Dendritic cell treated with granulocyte-macrophage colony-stimulating factor and Interleukin-4, amounts not matched to agents 40 ng/mL and 50 ng/mL, for 4 days (primary cell): ENCODE measurements around the gene SLX4IP.
"Not testable (repeated sequence)": the region's sequence is repeated elsewhere in the genome, so short reads cannot be mapped to it uniquely, and the experiment has no call there.

Source experiments
- H3K27ac Mint-ChIP-seq: one replicate; pipeline ENCODE4 v1.8.0; 2022; ENCODE audit warnings: mild to moderate bottlenecking, mixed read lengths
- H3K27me3 Mint-ChIP-seq: one replicate; pipeline ENCODE4 v1.8.0; 2022; ENCODE audit warnings: mild to moderate bottlenecking, mixed read lengths
- H3K36me3 Mint-ChIP-seq: one replicate; pipeline ENCODE4 v1.8.0; 2022; ENCODE audit warnings: low read depth, mixed read lengths
- H3K4me1 Mint-ChIP-seq: one replicate; pipeline ENCODE4 v1.8.0; 2022; ENCODE audit warnings: low read depth, mixed read lengths
- H3K4me3 Mint-ChIP-seq: one replicate; pipeline ENCODE4 v1.8.0; 2022; ENCODE audit warnings: mild to moderate bottlenecking, moderate library complexity, mixed read lengths
- H3K9me3 Mint-ChIP-seq: one replicate; pipeline ENCODE4 v1.8.0; 2022; ENCODE audit warnings: mixed read lengths
- intact Hi-C: fragments of 100-400 bp; cut with micrococcal nuclease; formaldehyde crosslinking; loops from one replicate; pipeline ENCODE4 v1.15.0; 2022

SLX4IP gene

GRCh38 chr20:10603971-10604864, 169.1 kb downstream of the SLX4IP start:
- Mint-ChIP-seq H3K27ac (no peak overlapping the region), H3K27me3 (no peaks in the 10 kb centered on the region), H3K4me1 (peaks cover 7% of the 10 kb centered on the region), H3K4me3 (no peak overlapping the region), H3K9me3 (no peaks in the 10 kb centered on the region), H3K36me3 (peaks cover 64% of the 10 kb centered on the region)
- intact Hi-C loops, result no loop called here

GRCh38 chr20:10604865-10605440, 169.8 kb downstream of the SLX4IP start:
- Mint-ChIP-seq H3K27ac (no peak overlapping the region), H3K36me3 (peaks cover 65% of the 10 kb centered on the region), H3K9me3 (no peaks in the 10 kb centered on the region), H3K4me3 (no peak overlapping the region), H3K27me3 (no peaks in the 10 kb centered on the region), H3K4me1 (peaks cover 14% of the 10 kb centered on the region)
- intact Hi-C loops, result no loop called here

- Mint-ChIP-seq H3K4me1 (peaks cover 21% of the 10 kb centered on the region), H3K4me3 (no peak overlapping the region)
Observed at GRCh38 chr20:10605547-10606195, 170.6 kb downstream of the SLX4IP start.

GRCh38 chr20:10609276-10609675, 174.2 kb downstream of the SLX4IP start:
- H3K27ac Mint-ChIP-seq, result peak overlapping the region; percentile 62
- H3K27me3 Mint-ChIP-seq, result no peaks in the 10 kb centered on the region
- H3K4me3 Mint-ChIP-seq, result no peak overlapping the region
- H3K9me3 Mint-ChIP-seq, result no peaks in the 10 kb centered on the region
- peaks cover 50% of the 10 kb centered on the region for H3K36me3 Mint-ChIP-seq
- intact Hi-C loops, result no loop called here
- H3K4me1 Mint-ChIP-seq, result peaks cover 21% of the 10 kb centered on the region

More at GRCh38 chr20:10605547-10606195, 170.6 kb downstream of the SLX4IP start:
- H3K36me3 Mint-ChIP-seq, result peaks cover 58% of the 10 kb centered on the region
- no peak overlapping the region for H3K27ac Mint-ChIP-seq
- no peaks in the 10 kb centered on the region for H3K9me3 Mint-ChIP-seq
- no peaks in the 10 kb centered on the region for H3K27me3 Mint-ChIP-seq
- intact Hi-C loops, result no loop called here

- Mint-ChIP-seq H3K4me3 (no peak overlapping the region), H3K27ac (peak overlapping the region; percentile 62), H3K4me1 (peaks cover 21% of the 10 kb centered on the region), H3K36me3 (peaks cover 50% of the 10 kb centered on the region), H3K27me3 (no peaks in the 10 kb centered on the region), H3K9me3 (no peaks in the 10 kb centered on the region)
- intact Hi-C loops, result no loop called here
Observed at GRCh38 chr20:10609770-10610169, 174.7 kb downstream of the SLX4IP start.

- no peaks in the 10 kb centered on the region for H3K9me3 Mint-ChIP-seq
- H3K27ac Mint-ChIP-seq, result peak overlapping the region; percentile 62
- no peaks in the 10 kb centered on the region for H3K27me3 Mint-ChIP-seq
- H3K4me3 Mint-ChIP-seq, result no peak overlapping the region
- H3K36me3 Mint-ChIP-seq, result peaks cover 49% of the 10 kb centered on the region
- intact Hi-C loops, result no loop called here
- peaks cover 21% of the 10 kb centered on the region for H3K4me1 Mint-ChIP-seq
Observed at GRCh38 chr20:10610251-10610650, 175.1 kb downstream of the SLX4IP start.

- H3K9me3 Mint-ChIP-seq, result no peaks in the 10 kb centered on the region
- no peak overlapping the region for H3K4me3 Mint-ChIP-seq
- intact Hi-C loops, result no loop called here
- peaks cover 21% of the 10 kb centered on the region for H3K4me1 Mint-ChIP-seq
- no peaks in the 10 kb centered on the region for H3K27me3 Mint-ChIP-seq
- no peak overlapping the region for H3K27ac Mint-ChIP-seq
- peaks cover 53% of the 10 kb centered on the region for H3K36me3 Mint-ChIP-seq
Observed at GRCh38 chr20:10611357-10611756, 176.3 kb downstream of the SLX4IP start.

- not testable (repeated sequence) for H3K27me3 Mint-ChIP-seq
- peaks cover 46% of the 10 kb centered on the region for H3K36me3 Mint-ChIP-seq
Observed at GRCh38 chr20:10613426-10613825, 178.3 kb downstream of the SLX4IP start.

GRCh38 chr20:10613911-10614310, 178.8 kb downstream of the SLX4IP start:
- no peak overlapping the region for H3K27ac Mint-ChIP-seq
- peaks cover 41% of the 10 kb centered on the region for H3K36me3 Mint-ChIP-seq
- no peak overlapping the region for H3K4me3 Mint-ChIP-seq
- H3K27me3 Mint-ChIP-seq, result no peaks in the 10 kb centered on the region
- H3K4me1 Mint-ChIP-seq, result peaks cover 18% of the 10 kb centered on the region
- no peaks in the 10 kb centered on the region for H3K9me3 Mint-ChIP-seq
- intact Hi-C loops, result no loop called here

More at GRCh38 chr20:10613426-10613825, 178.3 kb downstream of the SLX4IP start:
- H3K9me3 Mint-ChIP-seq, H3K27ac Mint-ChIP-seq, H3K4me3 Mint-ChIP-seq, intact Hi-C loops: not testable (repeated sequence)
- H3K4me1 Mint-ChIP-seq, result peaks cover 21% of the 10 kb centered on the region

- H3K9me3 Mint-ChIP-seq, result no peaks in the 10 kb centered on the region
- no peak overlapping the region for H3K27ac Mint-ChIP-seq
- H3K4me3 Mint-ChIP-seq, result no peak overlapping the region
- H3K4me1 Mint-ChIP-seq, result no peaks in the 10 kb centered on the region
- H3K36me3 Mint-ChIP-seq, result peaks cover 33% of the 10 kb centered on the region
- H3K27me3 Mint-ChIP-seq, result no peaks in the 10 kb centered on the region
- intact Hi-C loops, result no loop called here
Observed at GRCh38 chr20:10616212-10616611, 181.1 kb downstream of the SLX4IP start.

- H3K9me3 Mint-ChIP-seq, H3K4me1 Mint-ChIP-seq, intact Hi-C loops, H3K27me3 Mint-ChIP-seq, H3K4me3 Mint-ChIP-seq, H3K27ac Mint-ChIP-seq: not testable (repeated sequence)
- peaks cover 42% of the 10 kb centered on the region for H3K36me3 Mint-ChIP-seq
Observed at GRCh38 chr20:10617549-10618133, 182.5 kb downstream of the SLX4IP start.

- intact Hi-C loops, result no loop called here
Observed at GRCh38 chr20:10618611-10619245, 183.6 kb downstream of the SLX4IP start.

GRCh38 chr20:10619427-10619826, 184.3 kb downstream of the SLX4IP start:
- H3K4me3 Mint-ChIP-seq, result no peak overlapping the region
- intact Hi-C loops, result no loop called here
- H3K27ac Mint-ChIP-seq, result no peak overlapping the region
- no peaks in the 10 kb centered on the region for H3K9me3 Mint-ChIP-seq
- no peaks in the 10 kb centered on the region for H3K27me3 Mint-ChIP-seq
- H3K36me3 Mint-ChIP-seq, result peaks cover 44% of the 10 kb centered on the region
- no peaks in the 10 kb centered on the region for H3K4me1 Mint-ChIP-seq

More at GRCh38 chr20:10618611-10619245, 183.6 kb downstream of the SLX4IP start:
- H3K27ac Mint-ChIP-seq, result no peak overlapping the region
- H3K4me3 Mint-ChIP-seq, result no peak overlapping the region
- H3K36me3 Mint-ChIP-seq, result peaks cover 45% of the 10 kb centered on the region
- H3K27me3 Mint-ChIP-seq, result no peaks in the 10 kb centered on the region
- no peaks in the 10 kb centered on the region for H3K4me1 Mint-ChIP-seq
- no peaks in the 10 kb centered on the region for H3K9me3 Mint-ChIP-seq
